Kidney tubule cell (primary cell): ENCODE measurements around the gene SLC38A8.

Source experiments
- DNase-seq: peaks from one replicate; pipeline ENCODE4 v3.0.0-alpha.2; 2018; ENCODE audit warnings: low spot score

SLC38A8 gene

DNA sequence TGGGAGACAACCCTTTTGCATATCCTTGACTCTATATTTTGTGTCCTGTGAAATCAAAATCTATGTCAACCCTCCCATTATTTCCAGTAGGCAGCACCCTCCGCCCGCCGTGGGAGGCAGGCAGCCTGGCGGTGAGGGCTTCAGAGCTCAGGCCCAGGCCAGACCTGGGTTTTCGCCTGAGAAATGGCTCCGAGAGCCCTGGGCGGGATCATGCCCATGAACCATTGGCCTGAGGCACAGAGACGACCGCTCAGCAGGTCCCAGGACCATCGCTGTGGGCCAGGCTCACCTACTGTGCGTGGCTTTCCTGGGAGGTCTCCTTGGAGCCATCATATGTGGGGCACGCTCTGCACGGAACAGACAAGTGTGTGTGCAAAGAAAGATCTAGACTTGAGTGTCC, 6.3 kb upstream of the SLC38A8 start:
- DNase-seq = no peak

DNA sequence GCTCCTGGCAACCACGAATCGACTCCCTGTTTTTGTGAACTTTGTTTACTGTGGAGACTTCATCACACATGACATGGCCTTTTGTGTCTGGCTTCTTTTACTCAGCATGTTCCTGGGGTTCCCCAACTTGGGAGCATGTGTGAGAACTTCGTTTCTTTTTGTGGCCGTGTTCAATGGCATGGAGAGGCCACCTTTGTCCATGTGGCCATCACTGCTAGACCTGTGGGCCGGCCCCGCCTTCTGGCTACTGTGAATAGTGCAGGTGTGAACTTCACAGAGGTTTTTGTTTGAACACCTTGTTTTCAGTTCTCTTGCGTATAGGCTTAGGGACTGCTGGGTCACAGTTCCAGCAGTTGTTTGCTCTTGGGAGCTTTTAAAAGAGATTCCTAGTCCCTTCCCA, 5.7 kb upstream of the SLC38A8 start:
- DNase-seq = peak; percentile 15

DNA sequence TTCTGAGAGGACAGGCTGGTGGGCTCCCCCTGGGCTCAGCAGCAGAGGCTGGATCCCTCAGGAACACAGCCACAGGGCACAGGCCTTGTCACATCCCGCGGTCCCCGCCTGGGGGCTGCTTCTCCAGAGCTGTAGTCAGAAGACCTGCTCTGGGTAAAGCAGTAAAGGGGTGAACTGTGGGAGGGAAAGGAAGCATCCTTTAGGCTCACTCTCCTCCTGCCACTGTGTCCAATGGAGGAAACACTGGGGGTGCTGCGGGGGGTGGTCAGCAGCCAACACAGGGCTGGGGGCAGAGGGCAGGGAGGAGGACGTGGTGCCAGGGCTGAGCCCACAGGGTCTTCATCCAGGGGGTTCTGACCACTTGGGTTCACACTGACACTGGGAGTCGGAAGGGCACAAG, 5.0 kb upstream of the SLC38A8 start:
- no peak for DNase-seq

DNA sequence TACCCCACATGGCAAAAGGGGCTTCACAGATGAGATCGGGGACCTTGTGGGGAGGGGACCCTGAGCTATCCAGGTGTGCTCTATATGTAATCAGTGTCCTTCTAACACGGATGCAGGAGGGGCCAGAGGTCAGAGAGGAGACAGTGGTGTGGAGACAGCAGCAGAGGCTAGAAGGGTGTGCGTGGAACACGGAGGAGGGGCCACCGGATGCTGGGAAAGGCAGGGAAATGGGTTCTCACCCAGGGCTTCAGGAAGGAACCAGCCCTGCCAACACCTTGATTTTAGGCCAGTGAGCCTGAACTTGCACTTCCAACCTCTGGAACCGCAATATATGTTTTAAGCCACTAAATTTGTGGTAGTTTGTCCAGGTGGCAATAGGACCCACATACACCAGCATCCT, 4.6 kb upstream of the SLC38A8 start:
- no peak for DNase-seq

DNA sequence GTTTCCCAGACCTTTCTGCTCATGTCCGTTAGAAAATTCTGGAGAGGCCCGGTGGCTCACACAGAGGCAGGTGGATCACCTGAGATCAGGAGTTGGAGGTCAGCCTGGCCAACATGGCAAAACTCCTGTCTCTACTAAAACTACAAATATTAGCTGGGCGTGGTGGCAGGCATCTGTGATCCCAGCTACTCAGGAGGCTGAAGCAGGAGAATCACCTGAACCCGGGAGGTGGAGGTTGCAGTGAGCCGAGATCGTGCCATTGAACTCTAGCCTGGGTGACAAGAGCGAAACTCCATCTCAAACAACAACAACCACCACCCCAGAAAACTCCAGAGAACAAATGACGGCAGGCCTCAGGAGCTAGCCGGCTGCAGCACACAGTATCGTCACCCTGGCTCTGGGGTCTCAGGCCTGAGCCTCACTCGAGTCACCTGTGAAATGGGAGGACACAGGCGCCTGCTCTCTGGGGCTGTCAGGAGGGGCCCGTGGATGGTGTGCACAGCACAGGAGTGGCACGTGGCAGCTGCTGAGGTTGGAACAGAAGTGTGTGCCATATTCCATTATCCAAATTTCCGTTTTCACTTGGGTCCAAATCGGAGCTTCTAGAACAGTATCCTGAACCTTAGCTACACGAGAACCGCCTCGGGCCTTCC, 3.3 kb upstream of the SLC38A8 start:
- no peak for DNase-seq

DNA sequence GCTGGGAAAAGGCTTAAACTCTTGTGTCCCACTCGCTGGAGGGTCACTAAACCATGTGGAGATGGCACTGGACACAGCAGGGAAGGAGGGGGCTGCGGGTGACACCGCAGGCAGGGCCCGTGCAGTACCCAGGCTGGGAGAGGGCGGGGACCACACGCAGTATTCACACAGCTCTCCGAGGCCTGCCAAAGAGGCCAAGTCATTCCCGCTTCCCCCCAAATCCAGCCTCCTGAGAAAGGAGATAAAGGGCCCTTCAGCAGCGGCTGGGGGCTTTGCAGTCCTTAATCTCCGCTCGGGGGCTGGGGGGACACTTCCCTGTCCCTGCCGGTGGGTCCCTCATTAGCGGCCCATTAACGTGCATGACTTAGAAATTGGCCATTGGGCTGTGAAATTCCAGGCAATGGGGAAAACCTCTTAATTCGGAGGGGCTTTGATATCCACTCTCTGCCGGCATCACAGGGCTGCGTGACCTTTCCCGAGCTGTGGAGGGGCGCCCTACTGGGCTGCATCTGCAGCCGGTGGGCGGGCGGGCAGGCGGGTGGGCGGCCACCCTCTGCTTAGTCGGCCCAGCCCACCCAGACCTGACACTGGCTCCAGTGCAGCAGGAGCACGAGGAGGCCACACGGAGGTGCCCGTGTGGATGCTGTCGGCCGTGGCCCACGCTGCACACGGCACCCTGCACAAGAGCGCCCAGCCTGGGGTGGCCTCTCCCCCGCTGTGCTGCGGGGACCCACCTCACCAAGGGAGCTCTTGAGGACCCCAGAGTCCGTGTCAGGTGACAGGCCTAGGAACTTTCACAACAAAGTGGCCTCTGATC, 2.6 kb upstream of the SLC38A8 start:
- DNase-seq = no peak

DNA sequence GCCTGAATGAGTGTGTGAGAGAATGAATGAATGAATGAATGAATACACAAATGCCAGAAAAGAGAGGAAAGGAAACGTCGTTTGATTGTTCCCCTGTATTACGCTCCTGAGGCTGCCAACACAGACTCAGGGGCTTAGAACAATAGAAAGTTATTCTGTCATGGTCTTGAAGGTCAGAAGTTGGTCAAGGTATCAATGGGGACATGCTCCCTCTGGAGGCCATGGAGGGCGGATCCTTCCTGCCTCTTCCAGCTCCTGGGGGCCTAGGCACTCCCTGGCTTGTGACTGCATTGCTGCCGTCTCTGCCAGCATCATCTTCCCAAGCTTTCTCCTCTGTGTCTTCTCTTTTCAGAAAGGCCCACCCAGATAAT, 1.5 kb upstream of the SLC38A8 start:
- peak; percentile 47 for DNase-seq

DNA sequence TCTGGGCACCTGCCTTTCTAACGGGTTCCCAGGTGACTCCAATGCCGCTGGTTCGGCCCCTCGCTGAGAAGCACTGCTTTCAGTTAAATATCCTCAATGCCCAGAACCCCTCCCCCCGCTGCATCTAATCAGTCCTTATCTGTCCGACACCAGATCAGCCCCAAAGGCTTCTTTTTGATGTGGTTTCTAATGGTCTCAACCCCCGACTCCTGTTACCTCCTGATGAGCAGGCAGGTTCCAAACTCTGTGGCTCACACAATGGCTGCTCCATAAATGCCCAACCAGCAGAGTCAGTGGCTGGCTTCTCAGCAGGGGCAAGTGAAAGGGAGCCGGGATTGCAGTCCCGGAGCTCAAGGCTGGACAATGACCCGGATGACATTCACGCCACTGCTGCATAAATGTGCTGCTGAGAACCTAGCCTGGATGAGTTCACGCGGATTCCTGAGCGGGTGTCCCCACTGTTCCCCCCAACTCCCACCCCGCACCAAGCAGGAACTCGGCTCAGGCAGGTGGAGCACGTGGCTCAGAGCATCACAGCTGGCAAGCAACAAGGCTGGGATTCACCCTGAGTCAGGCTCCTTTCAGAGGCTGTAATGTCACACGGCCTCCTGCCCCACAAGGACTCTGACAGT, 1.0 kb upstream of the SLC38A8 start:
- DNase-seq = peak; percentile 9

DNA sequence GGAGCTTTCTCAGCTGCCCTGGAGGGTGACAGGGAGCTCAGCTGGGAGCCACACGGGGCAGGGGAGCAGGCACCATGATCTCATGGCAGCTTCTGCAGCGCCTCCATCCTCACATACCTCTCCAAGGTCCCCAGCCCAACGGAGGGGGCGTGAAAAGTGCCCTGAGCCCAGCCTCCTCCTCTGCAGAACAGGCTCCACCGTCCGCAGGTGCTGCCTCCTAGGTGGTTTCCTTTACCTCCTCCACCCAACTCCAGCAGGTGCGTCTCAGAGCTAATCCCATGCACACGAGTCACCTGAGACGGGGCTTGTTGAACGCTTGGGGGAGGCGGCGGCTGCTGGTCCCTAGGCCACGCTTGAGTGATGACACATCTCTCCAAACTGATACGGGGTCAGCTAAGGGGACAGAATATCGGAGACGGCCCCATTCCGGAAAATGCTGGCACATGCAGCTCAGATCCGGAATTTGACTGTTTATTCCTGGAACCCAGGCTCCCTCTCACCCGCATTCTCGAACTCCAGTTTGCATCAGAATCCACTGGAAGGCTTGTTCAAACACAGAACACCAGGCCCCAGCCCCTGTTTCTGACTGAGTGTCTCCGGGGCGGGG, 387 bp upstream of the SLC38A8 start:
- DNase-seq = peak; percentile 13

DNA sequence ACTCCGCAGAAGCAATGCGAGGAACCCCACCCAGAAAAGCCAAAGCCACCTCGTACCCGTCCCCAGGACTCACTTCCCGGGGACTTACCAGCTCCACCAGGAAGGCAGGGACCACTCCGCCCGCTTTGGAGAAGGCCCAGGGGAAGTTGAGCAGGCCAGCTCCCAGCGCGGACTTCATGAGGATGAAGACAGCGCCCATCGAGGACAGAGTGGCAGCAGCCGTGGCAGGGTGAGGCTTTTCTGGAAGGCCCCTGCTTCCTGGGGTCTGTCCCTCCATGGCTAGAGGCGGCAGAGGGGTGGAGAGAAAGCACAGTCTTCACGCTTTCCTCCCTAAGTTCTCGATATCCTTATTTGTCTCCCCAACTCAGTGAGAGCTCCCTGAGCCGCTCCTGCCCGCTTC, 714 bp downstream of the SLC38A8 start:
- no peak for DNase-seq

DNA sequence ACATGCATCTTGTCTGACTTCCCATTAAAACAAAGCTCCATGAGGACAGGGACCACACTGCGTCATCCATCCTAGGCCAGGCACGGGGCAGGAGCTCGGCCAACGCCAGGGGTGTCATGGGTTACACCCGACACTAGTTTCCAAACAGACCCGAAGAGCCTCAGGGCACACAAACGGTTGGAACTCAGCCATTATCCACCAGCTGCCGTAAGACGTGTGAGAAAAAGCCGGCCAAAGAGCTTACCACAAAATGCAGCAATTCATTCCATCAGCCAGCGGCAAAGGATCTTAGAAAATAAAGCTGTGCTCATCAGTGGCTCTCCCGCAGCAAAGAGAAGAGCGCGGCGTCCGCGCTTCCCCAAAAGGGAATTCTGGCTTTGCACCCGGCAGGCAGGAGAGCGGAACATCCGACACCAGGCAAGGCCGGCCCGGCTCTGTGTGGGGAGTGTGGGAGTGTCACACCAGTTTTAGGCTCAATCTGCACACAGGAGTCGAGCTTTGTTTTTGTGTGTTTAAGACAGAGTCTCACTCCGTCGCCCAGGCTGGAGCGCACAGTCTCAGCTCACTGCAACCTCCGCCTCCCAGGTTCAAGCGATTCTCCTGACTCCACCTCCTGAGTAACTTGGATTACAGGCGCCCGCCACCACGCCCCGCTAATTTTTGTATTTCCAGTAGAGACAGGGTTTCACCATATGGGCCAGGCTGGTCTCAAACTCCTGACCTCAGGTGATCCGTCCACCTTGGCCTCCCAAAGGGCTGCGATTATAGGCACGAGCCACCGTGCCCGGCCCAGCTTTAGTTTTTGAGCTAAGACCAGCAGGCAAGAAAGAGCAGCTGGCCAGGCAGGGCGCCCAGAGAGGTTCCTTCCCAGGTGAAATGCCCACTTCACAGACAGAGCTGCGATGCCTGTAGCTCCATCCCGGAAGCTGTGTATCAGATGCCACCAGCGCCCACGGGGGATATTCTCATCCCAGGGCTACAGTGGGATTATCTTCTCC, 1.5 kb downstream of the SLC38A8 start:
- DNase-seq = no peak

DNA sequence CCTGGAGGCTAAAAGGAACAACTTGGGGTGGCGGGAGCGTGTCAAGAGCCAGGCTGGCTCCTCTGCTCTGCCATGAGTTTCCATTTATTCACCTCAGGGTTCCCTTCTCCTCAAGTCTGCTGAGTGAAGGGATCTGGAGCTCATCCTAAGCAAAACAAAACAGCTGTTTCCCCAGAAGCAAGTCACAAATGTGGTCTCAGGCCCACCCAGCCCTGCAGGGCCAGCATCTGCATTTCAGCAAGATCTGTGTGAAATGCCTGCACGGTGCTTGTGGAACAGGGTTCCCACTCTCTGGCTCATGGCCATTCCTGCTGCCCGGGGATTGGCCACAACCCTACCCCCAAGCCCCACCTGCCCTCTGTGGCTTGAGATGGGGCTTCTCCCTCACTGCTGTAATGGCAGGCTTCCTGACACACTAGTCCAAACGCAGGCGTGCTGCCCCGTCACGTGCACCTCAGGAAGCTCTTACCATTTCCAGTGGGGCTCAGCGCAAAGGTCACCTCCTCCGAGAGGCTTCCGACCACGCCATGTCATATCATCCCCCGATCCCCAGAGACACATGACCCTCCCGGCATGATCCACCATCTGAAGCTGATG, 2.3 kb downstream of the SLC38A8 start:
- DNase-seq = no peak

DNA sequence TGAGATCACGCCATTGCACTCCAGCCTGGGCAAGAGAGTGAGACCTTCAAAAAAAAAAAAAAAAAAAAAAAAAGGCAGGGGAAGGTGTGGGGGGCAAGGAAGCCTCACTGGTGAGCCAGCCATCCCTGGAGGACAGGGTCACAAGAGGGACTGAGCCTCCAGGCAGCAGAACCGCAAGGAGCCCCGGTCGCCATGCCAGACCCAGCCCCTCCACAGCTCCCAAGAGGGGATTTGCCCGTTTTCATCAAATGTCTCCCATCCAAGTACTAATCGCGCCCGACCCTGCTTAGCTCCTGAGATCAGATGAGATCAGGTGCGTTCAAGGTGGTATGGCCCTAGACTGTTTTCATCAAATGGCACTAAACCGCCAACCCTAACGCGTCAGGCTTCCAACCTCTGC, 2.9 kb downstream of the SLC38A8 start:
- DNase-seq = no peak

DNA sequence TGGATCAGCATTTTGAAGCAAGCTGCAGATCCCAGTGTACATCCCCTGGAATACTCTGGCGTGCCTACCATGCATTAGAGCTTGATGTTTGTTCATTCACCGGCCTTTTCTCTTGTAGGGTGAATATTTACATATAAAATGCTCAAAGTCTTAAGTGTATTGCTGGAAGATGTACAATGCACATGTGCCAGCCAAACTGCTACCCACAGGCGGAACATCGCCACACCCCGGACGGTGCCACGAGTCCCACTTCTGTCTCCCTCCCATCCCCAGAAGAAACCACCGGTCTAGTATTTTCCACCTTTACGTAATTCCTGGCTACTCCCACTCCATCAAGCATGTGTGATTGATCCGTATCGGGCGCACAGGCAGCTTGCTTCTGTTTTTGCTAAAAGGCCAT, 4.1 kb downstream of the SLC38A8 start:
- DNase-seq = no peak

DNA sequence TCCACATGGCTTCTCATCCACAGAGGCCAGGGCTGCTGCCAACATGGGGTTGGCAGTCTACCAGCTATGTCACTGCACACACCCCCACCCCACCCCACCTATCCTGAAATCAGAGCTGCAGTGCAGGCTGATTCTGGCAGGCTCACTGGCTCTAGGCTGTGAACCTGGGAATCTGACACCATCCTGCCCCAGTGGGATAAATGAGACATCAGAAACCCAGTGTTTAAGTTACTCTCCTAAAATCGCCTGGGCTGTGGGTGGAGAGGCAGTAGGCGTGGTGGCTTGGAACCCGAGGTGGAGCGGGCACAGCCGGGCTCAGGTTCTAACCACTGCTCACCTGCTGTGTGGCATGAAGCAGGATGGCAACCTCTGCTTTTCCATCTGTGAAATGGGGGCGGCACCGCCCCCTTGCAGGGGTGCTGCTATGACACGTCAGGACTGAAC, 5.6 kb downstream of the SLC38A8 start:
- no peak for DNase-seq

DNA sequence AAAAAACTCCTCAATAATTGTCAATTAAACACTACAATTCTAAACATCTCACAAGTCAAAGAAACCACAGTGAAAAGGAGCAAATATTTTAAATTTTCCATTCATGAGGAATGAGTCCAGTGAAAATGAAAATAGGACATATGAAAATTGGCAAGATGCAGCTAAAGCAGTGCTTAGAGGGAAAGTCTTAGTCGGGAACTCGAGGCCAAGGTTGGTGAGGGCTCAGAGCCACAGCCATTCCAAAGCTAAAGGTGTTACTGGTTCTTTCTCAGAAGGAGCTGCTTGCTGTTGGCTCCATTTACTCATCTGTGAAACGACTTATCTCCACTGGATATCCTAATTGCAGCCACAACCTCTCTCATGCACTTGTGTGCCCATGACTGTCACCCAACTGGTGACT, 6.5 kb downstream of the SLC38A8 start:
- no peak for DNase-seq

DNA sequence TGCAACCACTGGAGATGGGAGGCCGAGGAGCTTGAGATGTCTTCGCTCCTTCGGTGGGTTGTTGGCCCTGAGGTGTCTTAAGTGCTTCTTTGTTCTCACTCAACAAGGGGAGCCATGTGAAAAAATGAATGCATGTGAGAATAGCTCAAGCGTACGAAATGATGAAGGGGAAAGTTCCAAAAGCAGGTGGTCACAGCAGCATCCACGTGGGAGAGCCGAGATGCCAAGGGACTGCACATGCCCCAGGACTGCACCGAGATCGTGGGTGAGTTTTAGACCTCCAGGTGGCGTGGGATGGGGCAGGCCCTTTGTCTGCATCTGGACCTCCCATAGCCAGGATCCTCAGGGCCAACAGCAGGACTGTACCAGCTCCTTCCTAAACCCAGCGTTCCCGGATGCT, 8.1 kb downstream of the SLC38A8 start:
- DNase-seq = no peak

DNA sequence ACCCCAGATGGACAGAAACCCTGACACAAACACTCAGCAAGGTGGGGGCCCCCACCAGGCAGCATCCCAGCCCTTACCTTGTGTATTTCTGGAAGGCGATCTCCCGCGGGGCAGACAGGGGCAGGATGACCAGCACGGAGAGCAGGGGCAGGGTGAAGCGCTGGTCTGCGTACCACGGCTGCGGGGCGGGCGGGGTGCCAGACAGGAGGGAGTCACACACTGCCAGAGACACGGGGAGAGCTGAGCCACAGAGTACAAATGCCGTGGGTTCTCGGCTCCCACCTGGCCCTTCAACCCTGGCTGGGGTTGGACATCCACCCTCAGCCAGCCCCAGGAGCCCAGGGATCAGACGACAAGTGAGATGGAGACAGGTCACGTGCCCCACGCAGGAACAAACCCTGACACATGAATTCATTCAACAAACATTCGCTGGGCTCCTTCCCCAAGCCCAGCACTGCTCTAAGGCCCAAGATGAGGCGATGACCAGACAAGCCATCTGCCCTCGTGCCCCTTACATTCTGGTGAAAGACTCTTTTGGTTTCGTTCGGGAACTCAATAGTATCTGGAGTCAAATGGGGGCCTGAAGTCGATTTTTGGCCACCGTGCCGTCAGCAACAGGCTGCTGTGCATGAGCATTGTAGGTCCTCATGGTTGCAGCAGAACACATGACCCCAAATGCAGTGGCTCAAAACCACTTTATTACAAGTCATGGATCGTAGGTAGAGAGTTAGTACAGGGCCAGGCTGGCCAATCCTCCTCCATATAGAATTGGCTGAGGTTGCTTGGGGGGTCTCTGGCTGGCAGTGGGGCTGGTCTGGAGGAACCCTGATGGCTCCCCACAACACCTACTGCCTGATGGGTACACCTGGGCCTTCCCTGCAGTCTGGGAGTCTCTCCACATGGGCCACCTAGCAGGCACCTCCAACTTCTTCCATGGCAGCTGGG, 9.1 kb downstream of the SLC38A8 start:
- DNase-seq = no peak

DNA sequence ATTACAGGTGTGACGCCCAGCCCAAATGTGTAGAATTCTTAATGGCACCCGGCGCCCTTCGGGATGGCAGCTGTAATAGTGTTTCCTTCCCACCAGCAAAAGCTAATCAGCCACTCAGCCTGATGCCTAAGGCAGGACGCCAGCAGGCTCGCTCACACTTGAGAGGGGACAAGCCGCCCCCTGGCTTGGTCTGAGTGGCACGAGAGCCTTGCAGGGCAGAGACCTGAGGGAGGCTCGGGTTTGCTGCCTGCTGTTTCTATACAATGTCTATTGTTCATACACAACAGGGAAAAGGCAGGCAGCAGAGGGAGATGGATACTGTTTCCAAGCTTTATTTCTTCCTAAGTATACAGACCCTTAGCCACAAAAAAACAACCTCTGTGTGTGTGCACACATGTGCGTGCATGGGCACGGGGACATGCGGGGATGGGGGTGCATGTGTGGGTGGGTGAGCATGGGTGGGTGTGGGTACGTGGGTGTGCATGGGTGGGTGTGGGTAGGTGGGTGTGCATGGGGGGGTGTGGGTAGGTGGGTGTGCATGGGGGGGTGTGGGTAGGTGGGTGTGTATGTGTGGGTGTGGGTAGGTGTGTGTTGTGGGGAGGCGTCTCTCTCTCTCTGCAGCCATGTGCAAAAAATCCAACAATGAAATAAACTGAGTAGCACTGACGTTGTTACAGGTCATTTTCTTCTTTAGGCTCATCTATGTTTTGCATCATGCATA, 10.0 kb downstream of the SLC38A8 start:
- DNase-seq = no peak
